ENCODE data around the gene BICD2. TPM values are rescaled to one million over a fixed set of nuclear protein-coding genes. Genes with fewer than 3 reads are reported as not detected.

BICD2 gene
- total RNA-seq, 2 donors from 2014 or later: 6.2 to 9.8 TPM

- Histone ChIP-seq H3K4me3 (no peak overlapping the region), H3K9ac (ENCODE audit: low read depth in 2 of 2, low read length in 2 of 2) (no peak overlapping the region), H3K36me3 (no peaks in the 10 kb centered on the region), H3K9me3 (no peaks in the 10 kb centered on the region), H3K27ac (no peak overlapping the region), H3K27me3 (no peaks in the 10 kb centered on the region), H3K4me1 (peaks cover 4% of the 10 kb centered on the region)
- TF ChIP-seq CTCF (IDR thresholded peaks at IDR 0.05): no peak
- intact Hi-C loops (cut with DNase I): no loop called here
- no peak for DNase-seq
These were observed 19.3 kb downstream of the BICD2 start for GRCh38 chr9:92745331-92745730.

GRCh38 chr9:92740969-92741368 lies 23.7 kb downstream of the BICD2 start:
- no peaks in the 10 kb centered on the region for H3K4me1 ChIP-seq
- H3K9me3 ChIP-seq: no peaks in the 10 kb centered on the region
- TF ChIP-seq CTCF (IDR thresholded peaks at IDR 0.05): no peak
- no peak for DNase-seq
- intact Hi-C loops (cut with DNase I): no loop called here
- H3K4me3 ChIP-seq: no peak overlapping the region
- no peaks in the 10 kb centered on the region for H3K36me3 ChIP-seq
- H3K9ac ChIP-seq (ENCODE audit: low read depth in 2 of 2, low read length in 2 of 2): peak overlapping the region in 1 of 2 donors; percentile 6
- no peak overlapping the region for H3K27ac ChIP-seq
- H3K27me3 ChIP-seq: no peaks in the 10 kb centered on the region

- Histone ChIP-seq H3K36me3 (no peaks in the 10 kb centered on the region), H3K4me3 (no peak overlapping the region), H3K9ac (ENCODE audit: low read depth in 2 of 2, low read length in 2 of 2) (peak overlapping the region in 1 of 2 donors; percentile 6), H3K27me3 (no peaks in the 10 kb centered on the region), H3K9me3 (no peaks in the 10 kb centered on the region), H3K4me1 (peaks cover 2% of the 10 kb centered on the region), H3K27ac (no peak overlapping the region)
- TF ChIP-seq CTCF (IDR thresholded peaks at IDR 0.05): no peak
- intact Hi-C loops (cut with DNase I): no loop called here
- DNase-seq: no peak
These were observed 24.1 kb downstream of the BICD2 start for GRCh38 chr9:92740446-92740961.

- Histone ChIP-seq H3K36me3 (no peaks in the 10 kb centered on the region), H3K27me3 (no peaks in the 10 kb centered on the region), H3K4me1 (peaks cover 2% of the 10 kb centered on the region)
These were observed 24.6 kb downstream of the BICD2 start for GRCh38 chr9:92740009-92740408.

GRCh38 chr9:92739346-92739970 lies 25.2 kb downstream of the BICD2 start:
- intact Hi-C loops (cut with DNase I): no loop called here
- Histone ChIP-seq H3K27me3 (no peaks in the 10 kb centered on the region), H3K27ac (no peak overlapping the region), H3K36me3 (no peaks in the 10 kb centered on the region), H3K9me3 (no peaks in the 10 kb centered on the region), H3K4me1 (peaks cover 2% of the 10 kb centered on the region), H3K4me3 (no peak overlapping the region), H3K9ac (ENCODE audit: low read depth in 2 of 2, low read length in 2 of 2) (no peak overlapping the region)
- DNase-seq: no peak
- no peak for TF ChIP-seq CTCF (IDR thresholded peaks at IDR 0.05)

More at GRCh38 chr9:92740009-92740408, 24.6 kb downstream of the BICD2 start:
- intact Hi-C loops (cut with DNase I): no loop called here
- Histone ChIP-seq H3K4me3 (no peak overlapping the region), H3K9ac (ENCODE audit: low read depth in 2 of 2, low read length in 2 of 2) (no peak overlapping the region), H3K27ac (no peak overlapping the region), H3K9me3 (no peaks in the 10 kb centered on the region)
- TF ChIP-seq CTCF (IDR thresholded peaks at IDR 0.05): no peak
- DNase-seq: no peak
